GM13977 (cell line): ENCODE data around the gene AMER2.

Experiments used
- DNase-seq: peaks from one replicate; pipeline ENCODE4 v3.0.0; 2012; ENCODE audit warnings: low spot score
- CTCF ChIP-seq: IDR thresholded peaks from 2 replicates; pipeline ENCODE4 v1.5.1; 2012; ENCODE audit warnings: mild to moderate bottlenecking, control low read depth; ENCODE audit not compliant: insufficient read depth; ENCODE audit errors: extremely low read depth, missing control alignments
- in situ Hi-C: fragments of 300-500 bp; cut with MboI; formaldehyde crosslinking; loops from one replicate; pipeline ENCODE4 v1.12.0; 2022; ENCODE audit warnings: low sequenced_read_pairs, low pct_unique_long_range_greater_than_20kb, mixed read lengths, inconsistent platforms; ENCODE audit not compliant: unreplicated experiment

The AMER2 gene

GRCh38 chr13:25198647-25199046 is 26.6 kb upstream of the AMER2 start:
- no peak for DNase-seq
- in situ Hi-C loops: no loop called here
- TF ChIP-seq CTCF: no peak

GRCh38 chr13:25196971-25197370 is 24.9 kb upstream of the AMER2 start:
- no peak for TF ChIP-seq CTCF
- no peak for DNase-seq

GRCh38 chr13:25192936-25193335 is 20.8 kb upstream of the AMER2 start:
- in situ Hi-C loops: no loop called here
- no peak for TF ChIP-seq CTCF
- no peak for DNase-seq

More at GRCh38 chr13:25196971-25197370, 24.9 kb upstream of the AMER2 start:
- in situ Hi-C loops: no loop called here

GRCh38 chr13:25192489-25192888 is 20.4 kb upstream of the AMER2 start:
- no peak for DNase-seq
- no peak for TF ChIP-seq CTCF
- in situ Hi-C loops: no loop called here

- TF ChIP-seq CTCF: no peak
- in situ Hi-C loops: no loop called here
- no peak for DNase-seq
These were observed 20.0 kb upstream of the AMER2 start for GRCh38 chr13:25192052-25192451.

GRCh38 chr13:25190771-25191170 is 18.7 kb upstream of the AMER2 start:
- in situ Hi-C loops: no loop called here
- TF ChIP-seq CTCF: no peak
- no peak for DNase-seq

- no peak for DNase-seq
- TF ChIP-seq CTCF: no peak
- in situ Hi-C loops: no loop called here
These were observed 18.2 kb upstream of the AMER2 start for GRCh38 chr13:25190256-25190655.
